K562 (cell line): ENCODE measurements around the gene ALOXE3.

Experiments
- CBX2 ChIP-seq: fragments of 200-600 bp; sonication (generic); IDR thresholded peaks from one replicate; pipeline ENCODE4 v1.6.1; 2012; ENCODE audit warnings: mild to moderate bottlenecking, low read length, inconsistent platforms; ENCODE audit not compliant: insufficient read depth, poor library complexity, severe bottlenecking
- CTCF ChIP-seq, 3 experiments: IDR thresholded peaks in 2 of 3; conservative IDR thresholded peaks in 1 of 3; 2 replicates each; pipeline ENCODE4 v1.5.1; 2011 to 2012; ENCODE audit warnings: low read length in 3 of 3, mild to moderate bottlenecking in 3 of 3, control low read depth in 2 of 3, improper control_type of control experiment in 1 of 3, inconsistent platforms in 1 of 3, low read depth in 1 of 3, mixed read lengths in 1 of 3, moderate library complexity in 1 of 3; ENCODE audit not compliant: insufficient read depth in 2 of 3
- DMBX1 ChIP-seq: fragments of 250-450 bp; sonication (Bioruptor Pico); IDR thresholded peaks from 2 replicates; pipeline ENCODE4 v1.8.0; 2022; ENCODE audit warnings: inconsistent platforms, mild to moderate bottlenecking, moderate library complexity, borderline replicate concordance
- EP300 ChIP-seq: IDR thresholded peaks from 2 replicates; pipeline ENCODE4 v1.6.1; 2012; ENCODE audit warnings: low read length, improper control_type of control experiment
- EWSR1 ChIP-seq: fragments of 450-650 bp; IDR thresholded peaks from 2 replicates; pipeline ENCODE4 v1.6.1; 2018; ENCODE audit warnings: borderline replicate concordance, mild to moderate bottlenecking, low read depth, moderate library complexity; ENCODE audit not compliant: partially characterized antibody
- NCOA1 ChIP-seq: fragments of 450-650 bp; IDR thresholded peaks from 2 replicates; pipeline ENCODE4 v1.6.1; 2016; ENCODE audit warnings: low read depth
- RAD21 ChIP-seq, 2 experiments: fragments of 250-450 bp in 1 of 2; fragments of 450-650 bp in 1 of 2; sonication (Bioruptor Pico) in 1 of 2; formaldehyde crosslinking in 1 of 2; IDR thresholded peaks in 1 of 2; conservative IDR thresholded peaks in 1 of 2; 2 replicates each; pipeline versions ENCODE4 v1.4.0 to v1.8.0; 2020 to 2022; ENCODE audit warnings: mild to moderate bottlenecking in 2 of 2, moderate library complexity in 1 of 2
- TBL1XR1 ChIP-seq, 2 experiments: IDR thresholded peaks; 2 replicates each; pipeline ENCODE4 v1.6.1; 2012; ENCODE audit warnings: improper control_type of control experiment in 2 of 2, low read length in 2 of 2, mild to moderate bottlenecking in 1 of 2
- ZBTB33 ChIP-seq: sonication (generic); formaldehyde crosslinking; IDR thresholded peaks from 2 replicates; pipeline ENCODE4 v1.8.1; 2023; ENCODE audit warnings: mild to moderate bottlenecking, missing genetic modification reagents
- ZNF431 ChIP-seq: sonication (generic); formaldehyde crosslinking; IDR thresholded peaks from 2 replicates; pipeline ENCODE4 v1.8.0; 2022; ENCODE audit warnings: mild to moderate bottlenecking, missing genetic modification reagents
- ZNF586 ChIP-seq: fragments of 450-650 bp; formaldehyde crosslinking; conservative IDR thresholded peaks from 2 replicates; pipeline ENCODE4 v1.4.0; 2020; ENCODE audit warnings: mild to moderate bottlenecking, moderate library complexity

- TF ChIP-seq ZNF431, result no peak
- TF ChIP-seq ZBTB33 (CRISPR knock-in tag), result no peak
- no peak for TF ChIP-seq EP300
- TF ChIP-seq NCOA1, result no peak
- no peak for TF ChIP-seq CTCF (IDR thresholded peaks at IDR 0.05 in 2 of 3, conservative IDR thresholded peaks at IDR 0.05 in 1 of 3; ENCODE audit: insufficient read depth in 2 of 3, low read depth in 1 of 3, low read length in 3 of 3)
- no peak for TF ChIP-seq ZNF586 (CRISPR knock-in tag)
- TF ChIP-seq TBL1XR1 (IDR thresholded peaks at IDR 0.05; ENCODE audit: low read length in 2 of 2), result no peak
- no peak for TF ChIP-seq DMBX1 (CRISPR knock-in tag)
- TF ChIP-seq RAD21 (CRISPR knock-in tag; conservative IDR thresholded peaks at IDR 0.05 in 1 of 2, IDR thresholded peaks at IDR 0.05 in 1 of 2), result no peak
- no peak for TF ChIP-seq CBX2
- TF ChIP-seq EWSR1, result no peak
Observed at GRCh38 chr17:8067806-8068205, 50.5 kb downstream of the ALOXE3 start.
